Right lobe of liver (tissue), 6 donors: Measurements from ENCODE around the gene MAP3K2. TPM values are rescaled to one million over a fixed set of nuclear protein-coding genes. Genes with fewer than 3 reads are reported as not detected.
A peak's percentile ranks its signal among the peaks of the same experiment; 100 is the strongest.

Experiments
- ATAC-seq, 4 donors: fragments of 200-7000 bp; cut with Tn5 transposase; one replicate each; pipeline ENCODE4 v1.9.1; 2020; ENCODE audit warnings: mild to moderate bottlenecking in 4 of 4, moderate library complexity in 4 of 4
- DNase-seq, 3 donors: peaks; one replicate each; pipeline ENCODE4 v3.0.0-alpha.2; 2020
- H3K27ac ChIP-seq, 3 donors: fragments of 200-600 bp; one replicate each; pipeline ENCODE4 v1.8.0; 2022
- H3K27me3 ChIP-seq, 2 donors: fragments of 200-600 bp; one replicate each; pipeline ENCODE4 v1.8.0; 2022
- H3K36me3 ChIP-seq, 4 donors: fragments of 200-600 bp; sonication (generic) in 1 of 4; one replicate each; pipeline versions ENCODE4 v1.5.1 to v1.8.0; 2017 to 2022; ENCODE audit warnings: control low read depth in 1 of 4
- H3K4me1 ChIP-seq, 4 donors: fragments of 200-600 bp; sonication (generic) in 1 of 4; one replicate each; pipeline versions ENCODE4 v1.5.1 to v1.8.0; 2017 to 2022; ENCODE audit warnings: control low read depth in 1 of 4
- H3K4me3 ChIP-seq, 3 donors: fragments of 200-600 bp; one replicate each; pipeline ENCODE4 v1.8.0; 2022
- H3K9me3 ChIP-seq, 4 donors: fragments of 200-600 bp; sonication (generic) in 1 of 4; one replicate each; pipeline versions ENCODE4 v1.5.1 to v1.8.0; 2017 to 2022; ENCODE audit warnings: control low read depth in 1 of 4
- CTCF ChIP-seq, 4 donors: fragments of 200-600 bp in 3 of 4; fragments of 450-650 bp in 1 of 4; IDR thresholded peaks; one replicate each; pipeline versions ENCODE4 v1.5.1 to v1.8.0; 2016 to 2022; ENCODE audit warnings: antibody characterized with exemption in 4 of 4, mild to moderate bottlenecking in 2 of 4
- POLR2A ChIP-seq: fragments of 450-650 bp; IDR thresholded peaks from one replicate; pipeline ENCODE4 v1.6.1; 2017; ENCODE audit warnings: antibody characterized with exemption, mild to moderate bottlenecking
- WGBS: methylation state at CpG from one replicate; pipeline ENCODE4 v1.1.6; 2018; ENCODE audit warnings: low coverage, low lambda C conversion rate; ENCODE audit not compliant: insufficient coverage; ENCODE audit errors: missing lambda C conversion rate; 5-methylcytosine and 5-hydroxymethylcytosine counted together
- intact Hi-C, 2 donors: fragments of 100-400 bp; cut with DNase I; formaldehyde crosslinking; loops; one replicate each; pipeline versions ENCODE4 v1.11.2 to v1.14.1; 2022
- total RNA-seq, 6 experiments: library from RNA; depleted of rRNA in 2 of 6; stranded (reverse); fragments of >200 nt in 2 of 6; fragmentation: NEBNext Ultra II Directional in 3 of 6; extraction: Animal tissue kit (Norgen Biotek cat#: 25700) in 3 of 6; gene quantifications; one replicate each; pipeline versions ENCODE4 v1.1.0 to v1.2.4, GENCODE V29; 2016 to 2023
- donor health status: DM: no; HTN: yes; CAD: no.
- donor health status: DM: no; HTN: no; CAD: no.
- donor health status: DM: no; HTN: no; CAD: no.
- donor health status: DM: no; HTN: yes; CAD: no.
- donor health status: DM: no; HTN: yes; CAD: no.

The MAP3K2 gene
- total RNA-seq, 6 experiments from 2014 or later: 28.6 to 45.1 (median 39.8) TPM

GRCh38 chr2:127400897-127401756 lies 13.4 kb upstream of the MAP3K2 start:
- H3K4me3 ChIP-seq: no peak overlapping the region
- H3K27ac ChIP-seq: no peak overlapping the region
- intact Hi-C loops: no loop called here
- ATAC-seq (peak in 1 of 4 donors; percentile 8), DNase-seq (peak in 1 of 3 donors; percentile 54)
- no peak for TF ChIP-seq CTCF (IDR thresholded peaks at IDR 0.05)
- TF ChIP-seq POLR2A: no peak
- H3K4me1 ChIP-seq: no peaks in the 10 kb centered on the region
- no peaks in the 10 kb centered on the region for H3K36me3 ChIP-seq
- no peaks in the 10 kb centered on the region for H3K27me3 ChIP-seq
- WGBS: 80% methylated on average over 8 of the region's 39 CpGs
- no peaks in the 10 kb centered on the region for H3K9me3 ChIP-seq

- H3K27ac ChIP-seq: no peak overlapping the region
- H3K36me3 ChIP-seq: no peaks in the 10 kb centered on the region
- DNase-seq: no peak
- TF ChIP-seq CTCF (IDR thresholded peaks at IDR 0.05) (no peak), POLR2A (no peak)
- H3K9me3 ChIP-seq: no peaks in the 10 kb centered on the region
- H3K4me3 ChIP-seq: no peak overlapping the region
- ATAC-seq: no peak
- intact Hi-C loops: no loop called here
- H3K4me1 ChIP-seq: no peaks in the 10 kb centered on the region
- no peaks in the 10 kb centered on the region for H3K27me3 ChIP-seq
- 100% methylated on average over 1 of the region's 9 CpGs for WGBS
These were observed 12.7 kb upstream of the MAP3K2 start for GRCh38 chr2:127400533-127400896.

GRCh38 chr2:127398239-127398590 lies 10.4 kb upstream of the MAP3K2 start:
- H3K36me3 ChIP-seq: no peaks in the 10 kb centered on the region
- ATAC-seq: peak; percentile 79 to 95 (median 86)
- H3K27ac ChIP-seq: no peak overlapping the region
- H3K9me3 ChIP-seq: no peaks in the 10 kb centered on the region
- WGBS: no CpG with 5 or more reads among the region's 4 CpGs
- H3K4me1 ChIP-seq: no peaks in the 10 kb centered on the region
- H3K4me3 ChIP-seq: no peak overlapping the region
- no peaks in the 10 kb centered on the region for H3K27me3 ChIP-seq
- intact Hi-C loops: no loop called here
- peak in 2 of 3 donors; percentile 63 to 83 for DNase-seq
- TF ChIP-seq CTCF (IDR thresholded peaks at IDR 0.05) (no peak), POLR2A (no peak)

GRCh38 chr2:127397568-127398238 lies 9.9 kb upstream of the MAP3K2 start:
- peak in 1 of 3 donors; percentile 40 for DNase-seq
- Histone ChIP-seq H3K27me3 (no peaks in the 10 kb centered on the region), H3K4me3 (no peak overlapping the region), H3K4me1 (no peaks in the 10 kb centered on the region), H3K9me3 (no peaks in the 10 kb centered on the region), H3K36me3 (no peaks in the 10 kb centered on the region), H3K27ac (no peak overlapping the region)
- no peak for ATAC-seq
- TF ChIP-seq CTCF (IDR thresholded peaks at IDR 0.05) (no peak), POLR2A (no peak)
- intact Hi-C loops: no loop called here
- WGBS: 95% methylated on average over 6 of the region's 9 CpGs
